ENCODE measurements around the gene BCAS4. TPM values are rescaled to one million over a fixed set of nuclear protein-coding genes. Genes with fewer than 3 reads are reported as not detected.

Gene BCAS4
- total RNA-seq, 3 donors from 2014 or later (not counting 1 experiment from before 2014, with no cell fraction given): 7.7 to 13.5 (median 10.5) TPM

DNA sequence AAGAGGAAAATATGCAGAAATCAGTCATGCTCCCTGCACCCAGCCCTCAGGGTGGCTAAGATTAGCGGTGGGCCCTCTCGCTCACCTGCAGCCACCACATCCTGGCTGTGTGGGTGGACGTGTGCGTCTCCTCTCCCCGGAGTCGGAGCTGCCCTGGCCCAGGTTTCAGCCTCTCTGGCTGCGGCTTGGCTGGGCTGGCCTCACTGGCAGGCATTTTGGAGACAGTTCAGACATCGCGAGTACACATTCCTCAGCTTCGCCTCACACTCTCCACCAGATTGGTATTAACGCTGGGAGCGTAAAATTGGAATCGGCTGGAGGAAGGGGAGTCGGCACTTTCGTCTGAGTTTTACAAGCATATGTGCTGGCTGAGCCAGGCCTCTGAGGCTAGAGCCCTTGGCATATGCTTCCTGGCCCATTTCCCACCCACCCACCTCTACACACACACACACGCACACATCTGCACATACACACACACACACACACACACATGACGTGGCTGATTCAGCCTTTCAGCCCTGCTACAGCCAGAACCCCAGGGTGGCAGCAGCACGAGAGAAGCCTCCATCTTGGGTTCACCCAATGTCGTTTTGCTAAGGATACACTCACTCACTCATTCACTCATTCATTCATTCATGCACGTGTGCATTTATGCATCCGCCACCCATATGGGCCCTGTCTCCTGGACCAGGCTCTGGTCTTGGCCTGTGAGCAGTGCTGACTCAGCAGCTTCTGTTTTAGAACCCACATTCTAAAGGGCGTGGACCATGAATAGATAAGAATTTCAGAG lies 42.9 kb downstream of the BCAS4 start:
- Histone ChIP-seq H3K9me3 (ENCODE audit: control insufficient read depth, insufficient read depth, low read length) (no peaks in the 10 kb centered on the region), H3K36me3 (ENCODE audit: control insufficient read depth, insufficient read depth, low read length) (peaks cover 7% of the 10 kb centered on the region), H3K4me3 (ENCODE audit: low read length) (no peak overlapping the region), H3K27me3 (ENCODE audit: control insufficient read depth, insufficient read depth, low read length) (no peaks in the 10 kb centered on the region), H3K27ac (ENCODE audit: low read length) (no peak overlapping the region), H3K4me1 (ENCODE audit: control insufficient read depth, insufficient read depth, low read length) (peaks cover 6% of the 10 kb centered on the region)
- Mint-ChIP-seq H3K27me3 (ENCODE audit: low read depth in 2 of 2) (no peaks in the 10 kb centered on the region), H3K36me3 (no peaks in the 10 kb centered on the region), H3K4me1 (no peaks in the 10 kb centered on the region), H3K4me3 (no peak overlapping the region), H3K9me3 (no peaks in the 10 kb centered on the region), H3K27ac (no peak overlapping the region)
- WGBS (ENCODE audit: insufficient coverage): 76% methylated on average over 22 of the region's 22 CpGs
- DNase-seq: no peak
- TF ChIP-seq, protein P1, sequence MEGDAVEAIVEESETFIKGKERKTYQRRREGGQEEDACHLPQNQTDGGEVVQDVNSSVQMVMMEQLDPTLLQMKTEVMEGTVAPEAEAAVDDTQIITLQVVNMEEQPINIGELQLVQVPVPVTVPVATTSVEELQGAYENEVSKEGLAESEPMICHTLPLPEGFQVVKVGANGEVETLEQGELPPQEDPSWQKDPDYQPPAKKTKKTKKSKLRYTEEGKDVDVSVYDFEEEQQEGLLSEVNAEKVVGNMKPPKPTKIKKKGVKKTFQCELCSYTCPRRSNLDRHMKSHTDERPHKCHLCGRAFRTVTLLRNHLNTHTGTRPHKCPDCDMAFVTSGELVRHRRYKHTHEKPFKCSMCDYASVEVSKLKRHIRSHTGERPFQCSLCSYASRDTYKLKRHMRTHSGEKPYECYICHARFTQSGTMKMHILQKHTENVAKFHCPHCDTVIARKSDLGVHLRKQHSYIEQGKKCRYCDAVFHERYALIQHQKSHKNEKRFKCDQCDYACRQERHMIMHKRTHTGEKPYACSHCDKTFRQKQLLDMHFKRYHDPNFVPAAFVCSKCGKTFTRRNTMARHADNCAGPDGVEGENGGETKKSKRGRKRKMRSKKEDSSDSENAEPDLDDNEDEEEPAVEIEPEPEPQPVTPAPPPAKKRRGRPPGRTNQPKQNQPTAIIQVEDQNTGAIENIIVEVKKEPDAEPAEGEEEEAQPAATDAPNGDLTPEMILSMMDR (IDR thresholded peaks at IDR 0.05): no peak
- intact Hi-C loops (cut with micrococcal nuclease): no loop called here
- ATAC-seq: no peak

DNA sequence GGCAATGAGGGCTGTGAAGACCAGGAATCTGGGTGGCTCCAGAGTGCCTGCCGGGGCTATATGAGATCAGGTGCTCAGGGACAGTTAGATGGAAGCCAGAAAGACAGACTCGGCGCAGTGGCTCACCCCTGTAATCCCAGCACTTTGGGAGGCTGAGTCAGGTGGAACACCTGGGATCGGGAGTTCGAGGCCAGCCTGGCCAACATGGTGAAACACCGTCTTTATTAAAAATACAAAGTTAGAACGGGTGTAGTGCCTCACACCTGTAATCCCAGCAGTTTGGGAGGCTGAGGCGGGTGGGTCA lies 43.4 kb downstream of the BCAS4 start:
- ATAC-seq (no peak), DNase-seq (no peak)
- intact Hi-C loops (cut with micrococcal nuclease): no loop called here
- Histone ChIP-seq H3K4me1 (ENCODE audit: control insufficient read depth, insufficient read depth, low read length) (peaks cover 6% of the 10 kb centered on the region), H3K9me3 (ENCODE audit: control insufficient read depth, insufficient read depth, low read length) (no peaks in the 10 kb centered on the region), H3K4me3 (ENCODE audit: low read length) (no peak overlapping the region), H3K36me3 (ENCODE audit: control insufficient read depth, insufficient read depth, low read length) (peaks cover 5% of the 10 kb centered on the region), H3K27ac (ENCODE audit: low read length) (no peak overlapping the region), H3K27me3 (ENCODE audit: control insufficient read depth, insufficient read depth, low read length) (no peaks in the 10 kb centered on the region)
- Mint-ChIP-seq H3K27ac (no peak overlapping the region), H3K36me3 (no peaks in the 10 kb centered on the region), H3K4me3 (no peak overlapping the region), H3K4me1 (no peaks in the 10 kb centered on the region), H3K27me3 (ENCODE audit: low read depth in 2 of 2) (no peaks in the 10 kb centered on the region), H3K9me3 (no peaks in the 10 kb centered on the region)
- TF ChIP-seq, protein P1 (IDR thresholded peaks at IDR 0.05): no peak
- 96% methylated on average over 8 of the region's 8 CpGs for WGBS (ENCODE audit: insufficient coverage)

- Mint-ChIP-seq H3K4me3 (no peak overlapping the region), H3K27me3 (ENCODE audit: low read depth in 2 of 2) (no peaks in the 10 kb centered on the region), H3K4me1 (no peaks in the 10 kb centered on the region), H3K27ac (no peak overlapping the region), H3K36me3 (no peaks in the 10 kb centered on the region), H3K9me3 (no peaks in the 10 kb centered on the region)
- no peaks in the 10 kb centered on the region for H3K27me3 ChIP-seq (ENCODE audit: control insufficient read depth, insufficient read depth, low read length)
- DNase-seq (no peak), ATAC-seq (no peak)
- H3K4me1 ChIP-seq (ENCODE audit: control insufficient read depth, insufficient read depth, low read length): peaks cover 6% of the 10 kb centered on the region
- TF ChIP-seq, protein P1 (IDR thresholded peaks at IDR 0.05): no peak
- 92% methylated on average over 8 of the region's 8 CpGs for WGBS (ENCODE audit: insufficient coverage)
- no peaks in the 10 kb centered on the region for H3K9me3 ChIP-seq (ENCODE audit: control insufficient read depth, insufficient read depth, low read length)
- H3K4me3 ChIP-seq (ENCODE audit: low read length): no peak overlapping the region
- peaks cover 2% of the 10 kb centered on the region for H3K36me3 ChIP-seq (ENCODE audit: control insufficient read depth, insufficient read depth, low read length)
- intact Hi-C loops (cut with micrococcal nuclease): no loop called here
- no peak overlapping the region for H3K27ac ChIP-seq (ENCODE audit: low read length)
Measured at GRCh38 chr20:50838707-50839385, 44.0 kb downstream of the BCAS4 start.

All from natural killer cell (primary cell).